Fibroblast of villous mesenchyme (primary cell): Measurements from ENCODE around the gene BAIAP2L1. TPM values are rescaled to one million over a fixed set of nuclear protein-coding genes. Genes with fewer than 3 reads are reported as not detected.

Experiments
- DNase-seq: peaks from one replicate; pipeline ENCODE4 v3.0.0-alpha.2; 2010; ENCODE audit warnings: low read depth
- H3K4me3 ChIP-seq: 2 replicates; pipeline ENCODE4 v1.5.1; 2011; ENCODE audit warnings: low read depth, mild to moderate bottlenecking, low read length
- CTCF ChIP-seq: IDR thresholded peaks from 2 replicates; pipeline ENCODE4 v1.5.1; 2012; ENCODE audit warnings: low read depth, mild to moderate bottlenecking, low read length; ENCODE audit not compliant: insufficient read depth
- total RNA-seq: library from RNA; depleted of rRNA; stranded (reverse); fragments of >200 nt; gene quantifications from 2 replicates; pipeline ENCODE4 v1.2.3, GENCODE V29; 2012

The BAIAP2L1 gene
- total RNA-seq, 1 donor, result 9.1 TPM

GRCh38 chr7:98294798-98295382, 106.0 kb downstream of the BAIAP2L1 start:
- DNase-seq, result peak; percentile 49
- no peak overlapping the region for H3K4me3 ChIP-seq
- TF ChIP-seq CTCF, result peak; percentile 75

- DNase-seq, result no peak
- no peak for TF ChIP-seq CTCF
- H3K4me3 ChIP-seq, result no peak overlapping the region
Observed at GRCh38 chr7:98294326-98294725, 106.6 kb downstream of the BAIAP2L1 start.

GRCh38 chr7:98293746-98294145, 107.1 kb downstream of the BAIAP2L1 start:
- no peak for DNase-seq
- H3K4me3 ChIP-seq, result no peak overlapping the region
- TF ChIP-seq CTCF, result no peak

- TF ChIP-seq CTCF, result no peak
Observed at GRCh38 chr7:98293265-98293664, 107.6 kb downstream of the BAIAP2L1 start.

GRCh38 chr7:98291717-98292116, 109.2 kb downstream of the BAIAP2L1 start:
- DNase-seq, result no peak
- peak; percentile 24 for TF ChIP-seq CTCF
- no peak overlapping the region for H3K4me3 ChIP-seq

More at GRCh38 chr7:98293265-98293664, 107.6 kb downstream of the BAIAP2L1 start:
- DNase-seq, result no peak
- no peak overlapping the region for H3K4me3 ChIP-seq

GRCh38 chr7:98289333-98289875, 111.5 kb downstream of the BAIAP2L1 start:
- TF ChIP-seq CTCF, result no peak
- H3K4me3 ChIP-seq, result no peak overlapping the region
- no peak for DNase-seq

- H3K4me3 ChIP-seq, result no peak overlapping the region
- no peak for DNase-seq
- no peak for TF ChIP-seq CTCF
Observed at GRCh38 chr7:98288064-98288823, 112.6 kb downstream of the BAIAP2L1 start.
